H1 (cell line): Measurements from ENCODE around the gene MAPK14.
"Not testable (repeated sequence)": the region's sequence is repeated elsewhere in the genome, so short reads cannot be mapped to it uniquely, and the experiment has no call there.

Experiments
- CREB1 ChIP-seq: IDR thresholded peaks from 2 replicates; pipeline ENCODE4 v1.6.1; 2012; ENCODE audit warnings: inconsistent platforms
- POLR2A ChIP-seq, 2 experiments: IDR thresholded peaks; 1 replicate in 1 of 2; 2 replicates in 1 of 2; pipeline ENCODE4 v1.6.1; 2011; ENCODE audit warnings: low read depth in 2 of 2, low read length in 2 of 2, mild to moderate bottlenecking in 2 of 2; ENCODE audit errors: control extremely low read depth in 1 of 2
- POLR2AphosphoS5 ChIP-seq: IDR thresholded peaks from 2 replicates; pipeline ENCODE4 v1.6.1; 2011; ENCODE audit warnings: low read depth, low read length
- RXRA ChIP-seq: IDR thresholded peaks from 2 replicates; pipeline ENCODE4 v1.6.1; 2011; ENCODE audit warnings: low read depth, mild to moderate bottlenecking, low read length, moderate library complexity; ENCODE audit not compliant: insufficient read depth
- SIX5 ChIP-seq: IDR thresholded peaks from 2 replicates; pipeline ENCODE4 v1.6.1; 2011; ENCODE audit warnings: mild to moderate bottlenecking, low read depth, low read length
- SP1 ChIP-seq: IDR thresholded peaks from 2 replicates; pipeline ENCODE4 v1.6.1; 2011; ENCODE audit warnings: low read depth, low read length
- TAF1 ChIP-seq: IDR thresholded peaks from 2 replicates; pipeline ENCODE4 v1.6.1; 2011; ENCODE audit warnings: mild to moderate bottlenecking, low read depth, low read length
- ZNF274 ChIP-seq: IDR thresholded peaks from 2 replicates; pipeline ENCODE4 v1.7.0; 2012; ENCODE audit warnings: low read length, borderline replicate concordance; ENCODE audit errors: extremely low read depth
- TF ChIP-seq, protein P1 (sequence below), 3 experiments: IDR thresholded peaks; 1 replicate in 2 of 3; 2 replicates in 1 of 3; pipeline versions ENCODE4 v1.5.1 to v1.6.1; 2011; ENCODE audit warnings: low read length in 3 of 3, mild to moderate bottlenecking in 3 of 3, inconsistent platforms in 2 of 3, low read depth in 1 of 3, moderate library complexity in 1 of 3; ENCODE audit not compliant: insufficient read depth in 1 of 3; ENCODE audit errors: control extremely low read depth in 1 of 3
- TF ChIP-seq, protein P2 (sequence below): IDR thresholded peaks from 2 replicates; pipeline ENCODE4 v1.6.1; 2012; ENCODE audit warnings: inconsistent platforms

DNA sequence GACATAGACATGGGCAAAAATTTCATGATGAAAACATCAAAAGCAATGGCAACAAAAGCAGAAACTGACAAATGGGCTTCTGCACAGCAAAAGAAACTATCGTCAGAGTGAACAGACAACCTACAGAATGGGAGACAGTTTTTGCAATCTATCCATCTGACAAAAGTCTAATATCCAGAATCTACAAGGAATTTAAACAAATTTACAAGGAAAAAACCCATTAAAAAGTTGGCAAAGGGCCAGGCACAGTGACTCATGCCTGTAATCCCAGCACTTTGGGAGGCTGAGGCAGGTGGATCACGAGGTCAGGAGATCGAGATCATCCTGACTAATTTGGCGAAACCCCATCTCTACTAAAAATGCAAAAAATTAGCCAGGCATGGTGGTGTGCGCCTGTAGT lies 60.6 kb downstream of the MAPK14 start:
- TF ChIP-seq POLR2AphosphoS5; SP1; POLR2A (IDR thresholded peaks at IDR 0.05; ENCODE audit: control extremely low read depth in 1 of 2, low read depth in 2 of 2, low read length in 2 of 2); ZNF274; CREB1; TAF1; RXRA; SIX5: not testable (repeated sequence)
- TF ChIP-seq, protein P1, sequence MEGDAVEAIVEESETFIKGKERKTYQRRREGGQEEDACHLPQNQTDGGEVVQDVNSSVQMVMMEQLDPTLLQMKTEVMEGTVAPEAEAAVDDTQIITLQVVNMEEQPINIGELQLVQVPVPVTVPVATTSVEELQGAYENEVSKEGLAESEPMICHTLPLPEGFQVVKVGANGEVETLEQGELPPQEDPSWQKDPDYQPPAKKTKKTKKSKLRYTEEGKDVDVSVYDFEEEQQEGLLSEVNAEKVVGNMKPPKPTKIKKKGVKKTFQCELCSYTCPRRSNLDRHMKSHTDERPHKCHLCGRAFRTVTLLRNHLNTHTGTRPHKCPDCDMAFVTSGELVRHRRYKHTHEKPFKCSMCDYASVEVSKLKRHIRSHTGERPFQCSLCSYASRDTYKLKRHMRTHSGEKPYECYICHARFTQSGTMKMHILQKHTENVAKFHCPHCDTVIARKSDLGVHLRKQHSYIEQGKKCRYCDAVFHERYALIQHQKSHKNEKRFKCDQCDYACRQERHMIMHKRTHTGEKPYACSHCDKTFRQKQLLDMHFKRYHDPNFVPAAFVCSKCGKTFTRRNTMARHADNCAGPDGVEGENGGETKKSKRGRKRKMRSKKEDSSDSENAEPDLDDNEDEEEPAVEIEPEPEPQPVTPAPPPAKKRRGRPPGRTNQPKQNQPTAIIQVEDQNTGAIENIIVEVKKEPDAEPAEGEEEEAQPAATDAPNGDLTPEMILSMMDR (IDR thresholded peaks at IDR 0.05; ENCODE audit: control extremely low read depth in 1 of 3, insufficient read depth in 1 of 3, low read depth in 1 of 3, low read length in 3 of 3) = not testable (repeated sequence)
- TF ChIP-seq, protein P2, sequence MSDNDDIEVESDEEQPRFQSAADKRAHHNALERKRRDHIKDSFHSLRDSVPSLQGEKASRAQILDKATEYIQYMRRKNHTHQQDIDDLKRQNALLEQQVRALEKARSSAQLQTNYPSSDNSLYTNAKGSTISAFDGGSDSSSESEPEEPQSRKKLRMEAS = not testable (repeated sequence)
